ENCODE data around the gene UBC.

GRCh38 chr12:124868252-124869058, 46.0 kb downstream of the UBC start:
- TF ChIP-seq, protein P1, sequence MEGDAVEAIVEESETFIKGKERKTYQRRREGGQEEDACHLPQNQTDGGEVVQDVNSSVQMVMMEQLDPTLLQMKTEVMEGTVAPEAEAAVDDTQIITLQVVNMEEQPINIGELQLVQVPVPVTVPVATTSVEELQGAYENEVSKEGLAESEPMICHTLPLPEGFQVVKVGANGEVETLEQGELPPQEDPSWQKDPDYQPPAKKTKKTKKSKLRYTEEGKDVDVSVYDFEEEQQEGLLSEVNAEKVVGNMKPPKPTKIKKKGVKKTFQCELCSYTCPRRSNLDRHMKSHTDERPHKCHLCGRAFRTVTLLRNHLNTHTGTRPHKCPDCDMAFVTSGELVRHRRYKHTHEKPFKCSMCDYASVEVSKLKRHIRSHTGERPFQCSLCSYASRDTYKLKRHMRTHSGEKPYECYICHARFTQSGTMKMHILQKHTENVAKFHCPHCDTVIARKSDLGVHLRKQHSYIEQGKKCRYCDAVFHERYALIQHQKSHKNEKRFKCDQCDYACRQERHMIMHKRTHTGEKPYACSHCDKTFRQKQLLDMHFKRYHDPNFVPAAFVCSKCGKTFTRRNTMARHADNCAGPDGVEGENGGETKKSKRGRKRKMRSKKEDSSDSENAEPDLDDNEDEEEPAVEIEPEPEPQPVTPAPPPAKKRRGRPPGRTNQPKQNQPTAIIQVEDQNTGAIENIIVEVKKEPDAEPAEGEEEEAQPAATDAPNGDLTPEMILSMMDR (IDR thresholded peaks at IDR 0.05 in 2 of 3, conservative IDR thresholded peaks at IDR 0.05 in 1 of 3; ENCODE audit: insufficient read depth in 2 of 3, low read depth in 1 of 3, low read length in 3 of 3): no peak
- TF ChIP-seq REST (IDR thresholded peaks at IDR 0.05; ENCODE audit: borderline replicate concordance) (no peak), REST (CRISPR knock-in tag; IDR thresholded peaks at IDR 0.05; ENCODE audit: low read depth) (no peak), EZH2 (IDR thresholded peaks at IDR 0.05; ENCODE audit: borderline replicate concordance, low read depth, low read length) (no peak), ATF1 (CRISPR knock-in tag; IDR thresholded peaks at IDR 0.05) (no peak), ATF1 (tag; IDR thresholded peaks at IDR 0.05) (no peak), TAF7 (tag; IDR thresholded peaks at IDR 0.05) (no peak)

All from K562 (cell line).